Measurements from ENCODE around the gene CDC5L.

GRCh38 chr6:44353336-44353735 lies 34.2 kb upstream of the CDC5L start:
- TF ChIP-seq ZNF274 (IDR thresholded peaks at IDR 0.05; ENCODE audit: low read depth, low read length) (no peak), YY1 (IDR thresholded peaks at IDR 0.05; ENCODE audit: insufficient read depth, insufficient read length) (no peak), SUZ12 (IDR thresholded peaks at IDR 0.05; ENCODE audit: extremely low read depth, insufficient read depth, insufficient read length) (no peak)
